A549 (cell line): ENCODE data around the gene ITPKB. TPM values are rescaled to one million over a fixed set of nuclear protein-coding genes. Genes with fewer than 3 reads are reported as not detected.

Experiments used
- ATAC-seq, 2 experiments: fragments of 200-7000 bp in 1 of 2; fragments of >200 bp in 1 of 2; cut with Nextera tagmentation in 1 of 2; cut with Tn5 transposase in 1 of 2; 3 replicates each; pipeline versions ENCODE4 v1.8.0 to v1.9.1; 2018 to 2020; ENCODE audit warnings: mild to moderate bottlenecking in 1 of 2, moderate library complexity in 1 of 2
- CTCF ChIA-PET: fragments of 300-600 bp; sonication (Branson Sonifier 250); formaldehyde crosslinking; extraction: SDS; loops from one replicate; lab custom pipeline; 2021; ENCODE audit warnings: antibody characterized with exemption, inconsistent platforms; lab: Yijun Ruan, JAX
- POLR2A ChIA-PET: fragments of 350-600 bp; formaldehyde crosslinking; extraction: SDS; loops from one replicate; lab custom pipeline; 2021; ENCODE audit warnings: antibody characterized with exemption, inconsistent platforms; lab: Yijun Ruan, JAX
- DNase-seq, 2 experiments: peaks; one replicate each; pipeline versions ENCODE4 v3.0.0 to v3.0.0-alpha.2; 2011 to 2016; ENCODE audit warnings: low read depth in 1 of 2, low spot score in 1 of 2
- FAIRE-seq: peaks from 2 replicates; lab custom pipeline; 2011; peaks lifted over from hg19 to GRCh38; lab: Jason Lieb, UNC
- H3K27ac ChIP-seq, 2 experiments: fragments of >200 bp; sonication (Bioruptor Twin); formaldehyde crosslinking; 3 replicates each; pipeline ENCODE4 v1.5.1; 2016 to 2017
- H3K4me1 ChIP-seq: fragments of >200 bp; sonication (Bioruptor Twin); formaldehyde crosslinking; 3 replicates; pipeline ENCODE4 v1.6.1; 2016
- H3K4me2 ChIP-seq: fragments of >200 bp; sonication (Bioruptor Twin); formaldehyde crosslinking; 3 replicates; pipeline ENCODE4 v1.6.1; 2016
- H3K4me3 ChIP-seq: fragments of >200 bp; sonication (Bioruptor Twin); formaldehyde crosslinking; 3 replicates; pipeline ENCODE4 v1.5.1; 2016
- H3K9me3 ChIP-seq: fragments of >200 bp; sonication (Bioruptor Twin); formaldehyde crosslinking; 3 replicates; pipeline ENCODE4 v1.6.1; 2016
- BHLHE40 ChIP-seq: IDR thresholded peaks from 2 replicates; pipeline ENCODE4 v1.6.1; 2012; ENCODE audit warnings: low read depth, low read length, inconsistent platforms
- CBX8 ChIP-seq: fragments of 200-600 bp; sonication (generic); IDR thresholded peaks from 2 replicates; pipeline ENCODE4 v1.6.1; 2016
- CTCF ChIP-seq: fragments of >200 bp; sonication (Bioruptor Twin); formaldehyde crosslinking; IDR thresholded peaks from 3 replicates; pipeline ENCODE4 v1.5.1; 2016
- ELK1 ChIP-seq: fragments of 150-350 bp; IDR thresholded peaks from 2 replicates; pipeline ENCODE4 v1.6.1; 2014; ENCODE audit warnings: low read depth, mild to moderate bottlenecking, low read length
- ESRRA ChIP-seq: fragments of 150-350 bp; IDR thresholded peaks from 2 replicates; pipeline ENCODE4 v1.6.1; 2014; ENCODE audit warnings: mild to moderate bottlenecking, low read length, borderline replicate concordance
- FOSB ChIP-seq: fragments of 250-450 bp; sonication (Bioruptor Pico); IDR thresholded peaks from 2 replicates; pipeline ENCODE4 v1.5.0; 2020; ENCODE audit warnings: mild to moderate bottlenecking, moderate library complexity
- GATA3 ChIP-seq: IDR thresholded peaks from 2 replicates; pipeline ENCODE4 v1.6.1; 2012; ENCODE audit warnings: borderline replicate concordance
- HDAC2 ChIP-seq: fragments of 200-600 bp; sonication (generic); IDR thresholded peaks from 2 replicates; pipeline ENCODE4 v1.6.1; 2016
- HMGXB4 ChIP-seq: fragments of 250-450 bp; sonication (Bioruptor Pico); IDR thresholded peaks from 2 replicates; pipeline ENCODE4 v1.5.0; 2021; ENCODE audit warnings: mild to moderate bottlenecking, moderate library complexity, borderline replicate concordance
- HOXB13 ChIP-seq: fragments of 250-450 bp; sonication (Bioruptor Pico); IDR thresholded peaks from 2 replicates; pipeline ENCODE4 v1.5.0; 2020; ENCODE audit warnings: low read depth, mild to moderate bottlenecking, moderate library complexity
- HOXB5 ChIP-seq: fragments of 250-450 bp; sonication (Bioruptor Pico); IDR thresholded peaks from 2 replicates; pipeline ENCODE4 v1.5.0; 2020; ENCODE audit warnings: mild to moderate bottlenecking, moderate library complexity
- KDM1A ChIP-seq: fragments of 200-600 bp; sonication (generic); IDR thresholded peaks from 2 replicates; pipeline ENCODE4 v1.6.1; 2016; ENCODE audit warnings: low read depth, mild to moderate bottlenecking
- MAX ChIP-seq: IDR thresholded peaks from 2 replicates; pipeline ENCODE4 v1.6.1; 2012
- MAZ ChIP-seq: fragments of 150-350 bp; IDR thresholded peaks from 2 replicates; pipeline ENCODE4 v1.6.1; 2014; ENCODE audit warnings: antibody characterized with exemption, low read depth, low read length, borderline replicate concordance
- NR3C1 ChIP-seq: fragments of >200 bp; sonication (Bioruptor Twin); formaldehyde crosslinking; IDR thresholded peaks from 3 replicates; pipeline ENCODE4 v1.6.1; 2017
- PHF8 ChIP-seq: fragments of 200-600 bp; sonication (generic); IDR thresholded peaks from 2 replicates; pipeline ENCODE4 v1.6.1; 2016; ENCODE audit warnings: low read depth, mild to moderate bottlenecking, antibody characterized with exemption, moderate library complexity, borderline replicate concordance
- RAD21 ChIP-seq, 2 experiments: fragments of >200 bp in 1 of 2; sonication (Bioruptor Twin) in 1 of 2; formaldehyde crosslinking in 1 of 2; IDR thresholded peaks in 1 of 2; conservative IDR thresholded peaks in 1 of 2; 2 replicates in 1 of 2; 3 replicates in 1 of 2; pipeline ENCODE4 v1.6.1; 2012 to 2018; ENCODE audit warnings: inconsistent platforms in 1 of 2
- SMC3 ChIP-seq: fragments of >200 bp; sonication (Bioruptor Twin); formaldehyde crosslinking; IDR thresholded peaks from 3 replicates; pipeline ENCODE4 v1.6.1; 2018; ENCODE audit warnings: inconsistent platforms
- TP53 ChIP-seq: fragments of 250-450 bp; sonication (Bioruptor Pico); IDR thresholded peaks from 2 replicates; pipeline ENCODE4 v1.5.0; 2021; ENCODE audit warnings: mild to moderate bottlenecking, moderate library complexity
- USF2 ChIP-seq: fragments of 450-650 bp; IDR thresholded peaks from 2 replicates; pipeline ENCODE4 v1.6.1; 2014; ENCODE audit warnings: antibody characterized with exemption
- ZC3H11A ChIP-seq: fragments of 450-650 bp; IDR thresholded peaks from 2 replicates; pipeline ENCODE4 v1.6.1; 2014; ENCODE audit warnings: antibody characterized with exemption, mild to moderate bottlenecking
- ZFP36 ChIP-seq: fragments of 450-650 bp; IDR thresholded peaks from 2 replicates; pipeline ENCODE4 v1.6.1; 2014; ENCODE audit warnings: borderline replicate concordance; ENCODE audit not compliant: partially characterized antibody
- ZNF302 ChIP-seq: fragments of 250-450 bp; sonication (Bioruptor Pico); IDR thresholded peaks from 2 replicates; pipeline ENCODE4 v1.9.0; 2021; ENCODE audit warnings: inconsistent platforms, mild to moderate bottlenecking, moderate library complexity
- WGBS: methylation state at CpG from one replicate; pipeline ENCODE4 v1.1.6; 2017; ENCODE audit errors: missing lambda C conversion rate; 5-methylcytosine and 5-hydroxymethylcytosine counted together
- polyA plus RNA-seq, 4 experiments: library from polyadenylated mRNA; depleted of rRNA in 3 of 4; stranded (reverse); fragments of >200 nt; fragmentation: RNase III in 1 of 4; extraction: RNeasy Plus Mini Kit Qiagen cat#74134 plus additional on column Dnase treatment in 1 of 4; gene quantifications; 2 replicates in 3 of 4; 3 replicates in 1 of 4; pipeline ENCODE4 v1.2.3, GENCODE V29; 2011 to 2017

The ITPKB gene
- polyA plus RNA-seq, 2 of the 4 experiments (the other 2 are of a cell fraction): 1.7 to 2.8 TPM

- ChIA-PET CTCF (interaction anchor here (0.8 to 1.4 kb wide), 2 partner anchors 8 to 58 kb away, joined by 3 to 4 read pairs; no protein-coding TSS in a partner anchor), POLR2A (no interaction called here)
- TF ChIP-seq ZC3H11A (no peak), GATA3 (no peak), NR3C1 (no peak), ZNF302 (CRISPR knock-in tag) (no peak), ELK1 (no peak), MAX (no peak), PHF8 (no peak), HOXB13 (CRISPR knock-in tag) (no peak), MAZ (no peak), RAD21 (conservative IDR thresholded peaks at IDR 0.05 in 1 of 2, IDR thresholded peaks at IDR 0.05 in 1 of 2) (no peak), KDM1A (no peak), FOSB (CRISPR knock-in tag) (no peak), HDAC2 (no peak), CBX8 (no peak), HMGXB4 (CRISPR knock-in tag) (no peak), BHLHE40 (no peak)
- no peak for FAIRE-seq
- H3K4me2 ChIP-seq: no peak overlapping the region
- no peak overlapping the region for H3K27ac ChIP-seq
- peaks cover 5% of the 10 kb centered on the region; the same call in 1 of the 3 replicates for H3K4me1 ChIP-seq
- DNase-seq: no peak
- no peak overlapping the region for H3K4me3 ChIP-seq
- 63% methylated on average over 7 of the region's 11 CpGs for WGBS
- ATAC-seq: no peak
- no peaks in the 10 kb centered on the region for H3K9me3 ChIP-seq
Measured at GRCh38 chr1:226719596-226720387, 19.3 kb downstream of the ITPKB start.

DNA sequence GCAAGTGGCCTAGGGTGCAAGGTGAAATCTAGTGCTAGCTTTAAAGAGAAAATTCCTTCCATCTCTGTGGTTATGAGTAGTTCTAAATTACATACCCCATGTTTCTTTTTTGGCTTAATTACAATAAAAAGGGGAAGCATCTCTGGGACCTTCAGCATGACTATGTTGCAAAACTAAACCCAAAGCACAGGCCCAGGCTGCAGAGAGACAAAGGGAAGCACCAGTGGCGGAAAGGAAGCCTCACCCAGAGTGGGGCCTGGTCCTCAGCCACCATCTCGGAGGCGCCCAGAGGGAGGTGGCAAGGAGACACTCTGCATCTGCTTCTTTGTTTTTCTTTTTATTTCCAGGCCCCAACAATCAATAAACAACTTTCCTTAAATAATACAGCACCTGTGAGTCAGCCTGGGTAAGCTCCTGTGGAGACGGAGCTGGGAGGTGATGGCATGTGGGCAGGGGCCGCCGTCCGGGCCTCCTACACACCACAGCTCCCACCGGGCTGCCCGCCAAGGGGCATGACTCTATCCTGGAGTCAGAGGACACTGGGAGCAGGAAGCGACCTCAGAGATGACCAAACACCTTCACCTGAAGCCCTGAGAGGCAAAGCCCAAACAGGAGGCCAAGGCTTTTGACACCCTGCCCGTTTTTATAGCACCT lies 21.7 kb downstream of the ITPKB start:
- Histone ChIP-seq H3K9me3 (no peaks in the 10 kb centered on the region), H3K27ac (no peak overlapping the region), H3K4me3 (no peak overlapping the region), H3K4me1 (no peaks in the 10 kb centered on the region), H3K4me2 (no peak overlapping the region)
- 80% methylated on average over 11 of the region's 11 CpGs for WGBS
- FAIRE-seq (no peak), ATAC-seq (no peak), DNase-seq (no peak)
- POLR2A ChIA-PET: no interaction called here
- CTCF ChIA-PET: interaction anchor here (1.5 kb wide), 1 partner anchor 84 kb away, joined by 3 read pairs; no protein-coding TSS in a partner anchor
- TF ChIP-seq CTCF: no peak
- no peak for TF ChIP-seq NR3C1
- TF ChIP-seq SMC3: no peak
- no peak for TF ChIP-seq ZFP36
- TF ChIP-seq ESRRA: no peak
- TF ChIP-seq TP53 (CRISPR knock-in tag): no peak
- no peak for TF ChIP-seq HOXB5 (CRISPR knock-in tag)
- TF ChIP-seq ZC3H11A: no peak
- TF ChIP-seq HMGXB4 (CRISPR knock-in tag): no peak
- no peak for TF ChIP-seq USF2
